ENCODE results near the gene BET1.

DNA sequence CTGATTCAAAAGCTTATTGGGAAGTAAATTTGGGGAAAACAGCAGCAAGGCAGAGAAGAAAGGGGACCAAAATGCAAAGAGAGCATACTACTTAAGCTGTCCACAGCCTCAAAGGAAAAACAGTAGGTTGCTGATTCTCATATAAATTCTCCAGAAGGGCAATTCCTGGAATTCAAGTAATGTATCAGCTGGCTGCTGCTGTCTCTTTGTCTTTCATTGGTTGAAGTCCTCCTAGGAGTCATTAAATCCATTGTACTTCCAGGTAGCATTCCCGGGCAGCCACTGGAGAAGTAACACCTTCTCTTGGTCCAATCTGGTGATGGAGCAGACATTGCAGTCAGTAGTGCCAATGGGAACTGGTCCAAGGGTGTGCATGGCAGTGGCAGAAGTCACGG lies 22.7 kb downstream of the BET1 start:
- TF ChIP-seq, protein P1, sequence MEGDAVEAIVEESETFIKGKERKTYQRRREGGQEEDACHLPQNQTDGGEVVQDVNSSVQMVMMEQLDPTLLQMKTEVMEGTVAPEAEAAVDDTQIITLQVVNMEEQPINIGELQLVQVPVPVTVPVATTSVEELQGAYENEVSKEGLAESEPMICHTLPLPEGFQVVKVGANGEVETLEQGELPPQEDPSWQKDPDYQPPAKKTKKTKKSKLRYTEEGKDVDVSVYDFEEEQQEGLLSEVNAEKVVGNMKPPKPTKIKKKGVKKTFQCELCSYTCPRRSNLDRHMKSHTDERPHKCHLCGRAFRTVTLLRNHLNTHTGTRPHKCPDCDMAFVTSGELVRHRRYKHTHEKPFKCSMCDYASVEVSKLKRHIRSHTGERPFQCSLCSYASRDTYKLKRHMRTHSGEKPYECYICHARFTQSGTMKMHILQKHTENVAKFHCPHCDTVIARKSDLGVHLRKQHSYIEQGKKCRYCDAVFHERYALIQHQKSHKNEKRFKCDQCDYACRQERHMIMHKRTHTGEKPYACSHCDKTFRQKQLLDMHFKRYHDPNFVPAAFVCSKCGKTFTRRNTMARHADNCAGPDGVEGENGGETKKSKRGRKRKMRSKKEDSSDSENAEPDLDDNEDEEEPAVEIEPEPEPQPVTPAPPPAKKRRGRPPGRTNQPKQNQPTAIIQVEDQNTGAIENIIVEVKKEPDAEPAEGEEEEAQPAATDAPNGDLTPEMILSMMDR (IDR thresholded peaks at IDR 0.05): no peak
- TF ChIP-seq, protein P2, sequence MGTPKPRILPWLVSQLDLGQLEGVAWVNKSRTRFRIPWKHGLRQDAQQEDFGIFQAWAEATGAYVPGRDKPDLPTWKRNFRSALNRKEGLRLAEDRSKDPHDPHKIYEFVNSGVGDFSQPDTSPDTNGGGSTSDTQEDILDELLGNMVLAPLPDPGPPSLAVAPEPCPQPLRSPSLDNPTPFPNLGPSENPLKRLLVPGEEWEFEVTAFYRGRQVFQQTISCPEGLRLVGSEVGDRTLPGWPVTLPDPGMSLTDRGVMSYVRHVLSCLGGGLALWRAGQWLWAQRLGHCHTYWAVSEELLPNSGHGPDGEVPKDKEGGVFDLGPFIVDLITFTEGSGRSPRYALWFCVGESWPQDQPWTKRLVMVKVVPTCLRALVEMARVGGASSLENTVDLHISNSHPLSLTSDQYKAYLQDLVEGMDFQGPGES (IDR thresholded peaks at IDR 0.05; ENCODE audit: low read depth, low read length): no peak
- TF ChIP-seq, protein P3, sequence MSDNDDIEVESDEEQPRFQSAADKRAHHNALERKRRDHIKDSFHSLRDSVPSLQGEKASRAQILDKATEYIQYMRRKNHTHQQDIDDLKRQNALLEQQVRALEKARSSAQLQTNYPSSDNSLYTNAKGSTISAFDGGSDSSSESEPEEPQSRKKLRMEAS (IDR thresholded peaks at IDR 0.05; ENCODE audit: low read depth): no peak
- TF ChIP-seq CHD2 (IDR thresholded peaks at IDR 0.05; ENCODE audit: low read length, partially characterized antibody) (no peak), GABPA (IDR thresholded peaks at IDR 0.05; ENCODE audit: low read depth) (no peak), MEF2A (IDR thresholded peaks at IDR 0.05; ENCODE audit: borderline replicate concordance, low read depth) (no peak), TAF1 (IDR thresholded peaks at IDR 0.05; ENCODE audit: borderline replicate concordance, low read depth, low read length) (no peak), JUND (IDR thresholded peaks at IDR 0.05) (no peak)
- TF ChIP-seq, protein P4, sequence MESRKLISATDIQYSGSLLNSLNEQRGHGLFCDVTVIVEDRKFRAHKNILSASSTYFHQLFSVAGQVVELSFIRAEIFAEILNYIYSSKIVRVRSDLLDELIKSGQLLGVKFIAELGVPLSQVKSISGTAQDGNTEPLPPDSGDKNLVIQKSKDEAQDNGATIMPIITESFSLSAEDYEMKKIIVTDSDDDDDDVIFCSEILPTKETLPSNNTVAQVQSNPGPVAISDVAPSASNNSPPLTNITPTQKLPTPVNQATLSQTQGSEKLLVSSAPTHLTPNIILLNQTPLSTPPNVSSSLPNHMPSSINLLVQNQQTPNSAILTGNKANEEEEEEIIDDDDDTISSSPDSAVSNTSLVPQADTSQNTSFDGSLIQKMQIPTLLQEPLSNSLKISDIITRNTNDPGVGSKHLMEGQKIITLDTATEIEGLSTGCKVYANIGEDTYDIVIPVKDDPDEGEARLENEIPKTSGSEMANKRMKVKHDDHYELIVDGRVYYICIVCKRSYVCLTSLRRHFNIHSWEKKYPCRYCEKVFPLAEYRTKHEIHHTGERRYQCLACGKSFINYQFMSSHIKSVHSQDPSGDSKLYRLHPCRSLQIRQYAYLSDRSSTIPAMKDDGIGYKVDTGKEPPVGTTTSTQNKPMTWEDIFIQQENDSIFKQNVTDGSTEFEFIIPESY (IDR thresholded peaks at IDR 0.05; ENCODE audit: borderline replicate concordance, low read depth): no peak
